ENCODE data around the gene EIF4G1. TPM values are rescaled to one million over a fixed set of nuclear protein-coding genes. Genes with fewer than 3 reads are reported as not detected.

Gene EIF4G1
- total and polyA plus RNA-seq, 2 of the 4 experiments (the other 2 are of a cell fraction) = 225 to 274 TPM

DNA sequence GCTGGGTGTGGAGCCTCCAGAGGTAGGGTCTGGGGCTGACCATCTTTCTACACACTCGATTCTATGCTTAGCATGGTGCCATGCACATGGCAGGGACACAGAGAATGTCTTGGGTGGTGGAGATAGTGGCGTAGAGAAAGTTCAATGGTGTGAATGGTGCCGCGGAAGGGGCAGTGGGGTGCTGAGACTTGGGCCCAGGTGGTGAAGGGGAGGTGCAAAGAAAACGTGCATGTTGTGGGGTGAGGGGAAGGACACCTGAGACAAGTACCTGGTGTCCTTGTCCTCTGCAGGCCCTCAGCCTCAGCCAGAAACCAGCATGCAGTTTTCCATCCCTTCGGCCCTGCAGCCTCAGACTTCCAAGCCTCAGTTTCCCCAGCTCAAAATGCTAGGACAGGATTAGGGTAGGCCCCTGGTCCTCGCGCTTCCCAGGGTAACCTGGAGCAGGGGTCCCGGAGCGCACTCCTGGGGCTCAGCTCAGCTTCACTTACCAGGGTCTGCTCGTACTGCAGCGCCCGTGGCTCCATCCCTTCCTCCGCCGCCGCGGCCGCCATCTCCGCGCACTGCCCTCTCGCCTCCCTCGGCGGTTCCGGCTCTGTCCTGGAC lies 46.6 kb downstream of the EIF4G1 start:
- H3K27me3 ChIP-seq (ENCODE audit: control insufficient read depth, insufficient read depth, low read length) = no peaks in the 10 kb centered on the region
- H2BK120ac ChIP-seq (ENCODE audit: low read depth, low read length) = peak overlapping the region; percentile 33; the same call in 1 of the 2 replicates
- TF ChIP-seq MXI1 (IDR thresholded peaks at IDR 0.05; ENCODE audit: borderline replicate concordance, low read depth, low read length) = 0 out of 2 replicates have a peak, but pooled peaks have one; percentile 20
- no peak for TF ChIP-seq FOS (IDR thresholded peaks at IDR 0.05; ENCODE audit: low read depth, low read length)
- TF ChIP-seq RFX5 (IDR thresholded peaks at IDR 0.05; ENCODE audit: low read depth, low read length) = no peak
- TF ChIP-seq, protein P1, sequence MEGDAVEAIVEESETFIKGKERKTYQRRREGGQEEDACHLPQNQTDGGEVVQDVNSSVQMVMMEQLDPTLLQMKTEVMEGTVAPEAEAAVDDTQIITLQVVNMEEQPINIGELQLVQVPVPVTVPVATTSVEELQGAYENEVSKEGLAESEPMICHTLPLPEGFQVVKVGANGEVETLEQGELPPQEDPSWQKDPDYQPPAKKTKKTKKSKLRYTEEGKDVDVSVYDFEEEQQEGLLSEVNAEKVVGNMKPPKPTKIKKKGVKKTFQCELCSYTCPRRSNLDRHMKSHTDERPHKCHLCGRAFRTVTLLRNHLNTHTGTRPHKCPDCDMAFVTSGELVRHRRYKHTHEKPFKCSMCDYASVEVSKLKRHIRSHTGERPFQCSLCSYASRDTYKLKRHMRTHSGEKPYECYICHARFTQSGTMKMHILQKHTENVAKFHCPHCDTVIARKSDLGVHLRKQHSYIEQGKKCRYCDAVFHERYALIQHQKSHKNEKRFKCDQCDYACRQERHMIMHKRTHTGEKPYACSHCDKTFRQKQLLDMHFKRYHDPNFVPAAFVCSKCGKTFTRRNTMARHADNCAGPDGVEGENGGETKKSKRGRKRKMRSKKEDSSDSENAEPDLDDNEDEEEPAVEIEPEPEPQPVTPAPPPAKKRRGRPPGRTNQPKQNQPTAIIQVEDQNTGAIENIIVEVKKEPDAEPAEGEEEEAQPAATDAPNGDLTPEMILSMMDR (conservative IDR thresholded peaks at IDR 0.05; ENCODE audit: low read depth, low read length) = no peak
- no peak for TF ChIP-seq RAD21 (IDR thresholded peaks at IDR 0.05; ENCODE audit: low read length)
- TF ChIP-seq, protein P2, sequence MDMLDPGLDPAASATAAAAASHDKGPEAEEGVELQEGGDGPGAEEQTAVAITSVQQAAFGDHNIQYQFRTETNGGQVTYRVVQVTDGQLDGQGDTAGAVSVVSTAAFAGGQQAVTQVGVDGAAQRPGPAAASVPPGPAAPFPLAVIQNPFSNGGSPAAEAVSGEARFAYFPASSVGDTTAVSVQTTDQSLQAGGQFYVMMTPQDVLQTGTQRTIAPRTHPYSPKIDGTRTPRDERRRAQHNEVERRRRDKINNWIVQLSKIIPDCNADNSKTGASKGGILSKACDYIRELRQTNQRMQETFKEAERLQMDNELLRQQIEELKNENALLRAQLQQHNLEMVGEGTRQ (IDR thresholded peaks at IDR 0.05; ENCODE audit: low read depth, low read length) = no peak
- H2BK20ac ChIP-seq (ENCODE audit: low read depth, low read length) = no peak overlapping the region
- no TSS peak for BruUV-seq (replicated peaks)
- H4K8ac ChIP-seq (ENCODE audit: low read depth in 2 of 2, low read length in 2 of 2) = peak overlapping the region; percentile 58 to 69; a peak in 2 of 4 replicates
- peak overlapping the region; percentile 62 for H2BK5ac ChIP-seq (ENCODE audit: low read depth, low read length, poor library complexity, severe bottlenecking)
- H3K27ac ChIP-seq (ENCODE audit: insufficient read depth, low read length) = peak overlapping the region; percentile 79
- peak overlapping the region; percentile 78; the same call in 1 of the 2 replicates for H2AK5ac ChIP-seq (ENCODE audit: low read depth, low read length)
- H4K5ac ChIP-seq (ENCODE audit: low read depth, low read length) = peak overlapping the region; percentile 52
- H4K20me1 ChIP-seq (ENCODE audit: insufficient read depth, low read length) = peaks cover 10% of the 10 kb centered on the region
- peak overlapping the region; percentile 99 for H2AFZ ChIP-seq (replicated peaks; ENCODE audit: low read length, poor library complexity)
- peak overlapping the region; percentile 96 for H2AK9ac ChIP-seq (replicated peaks; ENCODE audit: low read depth, low read length, poor library complexity)
- peak overlapping the region; percentile 56 for H3K4me3 ChIP-seq (ENCODE audit: insufficient read depth, low read depth, low read length)
- dilution Hi-C loops (cut with HindIII; ENCODE audit: low sequenced_read_pairs, unreplicated experiment) = loop anchor here (25.0 kb wide), 1 partner anchor 176 kb away; no protein-coding TSS in a partner anchor
- WGBS, 2 experiments (ENCODE audit: extremely low coverage in 2 of 2, insufficient read length in 1 of 2) = 12% methylated on average over 10 of the region's 24 CpGs; no CpG with 5 or more reads in 1 of the 2 experiments
- H3K4ac ChIP-seq (ENCODE audit: low read depth, low read length) = peak overlapping the region; percentile 69
- ChIA-PET POLR2A (ENCODE audit: unreplicated experiment) (no interaction called here), CTCF (interaction anchor here (1.2 kb wide), 2 partner anchors 72 to 200 kb away, joined by 3 read pairs; partner anchors contain the start of gene EPHB3)
- H3K9me3 ChIP-seq (ENCODE audit: control insufficient read depth, insufficient read depth, low read length) = no peaks in the 10 kb centered on the region
- peak overlapping the region; percentile 26 for H3K14ac ChIP-seq (replicated peaks; ENCODE audit: low read depth, low read length)
- H3K36me3 ChIP-seq (ENCODE audit: control insufficient read depth, insufficient read depth, low read length) = peaks cover 10% of the 10 kb centered on the region
- H3K4me2 ChIP-seq (ENCODE audit: low read depth, low read length) = peak overlapping the region; percentile 99
- H3K23ac ChIP-seq (ENCODE audit: low read depth, low read length) = peak overlapping the region; percentile 86; the same call in 1 of the 2 replicates
- 0 out of 2 replicates have a peak overlapping the region, but pooled peaks have one; percentile 37 for H3K56ac ChIP-seq (ENCODE audit: extremely low read depth, insufficient read depth, low read length)
- DNase-seq = no peak
- H3K4me1 ChIP-seq (ENCODE audit: control insufficient read depth, insufficient read depth, low read length) = peaks cover 7% of the 10 kb centered on the region
- H3K79me1 ChIP-seq (ENCODE audit: low read depth in 1 of 2, low read length in 2 of 2) = peaks cover 7 to 42% of the 10 kb centered on the region in 2 experiments
- H3K18ac ChIP-seq (ENCODE audit: low read depth, low read length) = no peak overlapping the region; the same call in 1 of the 2 replicates
- intact Hi-C loops (cut with micrococcal nuclease) = no loop called here
- peak; percentile 3; the same call in 1 of the 2 replicates for ATAC-seq (ENCODE audit: low read depth)
- H4K91ac ChIP-seq (ENCODE audit: insufficient read depth, low read depth, low read length) = peak overlapping the region; percentile 61; the same call in 1 of the 2 replicates
- peaks cover 10% of the 10 kb centered on the region; the same call in 1 of the 2 replicates for H3K9me1 ChIP-seq (ENCODE audit: insufficient read depth, low read length)
- H3K9ac ChIP-seq (ENCODE audit: low read depth, low read length) = peak overlapping the region; percentile 83
- H2BK15ac ChIP-seq (ENCODE audit: low read depth, low read length) = no peak overlapping the region; the same call in 2 of the 3 replicates
- in situ Hi-C loops (cut with MboI; ENCODE audit: low sequenced_read_pairs) = no loop called here

All from IMR-90 (cell line).